ENCODE data around the gene FAM89B.
A peak's percentile ranks its signal among the peaks of the same experiment; 100 is the strongest.

Gene FAM89B

GRCh38 chr11:65599955-65600246, 27.6 kb downstream of the FAM89B start:
- TF ChIP-seq CTCF (conservative IDR thresholded peaks at IDR 0.05; ENCODE audit: low read depth, low read length) = no peak
- no peak for DNase-seq (ENCODE audit: low read depth)
- H3K4me3 ChIP-seq (ENCODE audit: low read length) = no peak overlapping the region

GRCh38 chr11:65604258-65604657, 31.9 kb downstream of the FAM89B start:
- H3K4me3 ChIP-seq (ENCODE audit: low read length) = no peak overlapping the region
- DNase-seq (ENCODE audit: low read depth) = no peak
- TF ChIP-seq CTCF (conservative IDR thresholded peaks at IDR 0.05; ENCODE audit: low read depth, low read length) = no peak

- H3K4me3 ChIP-seq (ENCODE audit: low read length) = peak overlapping the region; percentile 9
- peak; percentile 88 for DNase-seq (ENCODE audit: low read depth)
- TF ChIP-seq CTCF (conservative IDR thresholded peaks at IDR 0.05; ENCODE audit: low read depth, low read length) = no peak
Measured at GRCh38 chr11:65606876-65607613, 34.7 kb downstream of the FAM89B start.

DNA sequence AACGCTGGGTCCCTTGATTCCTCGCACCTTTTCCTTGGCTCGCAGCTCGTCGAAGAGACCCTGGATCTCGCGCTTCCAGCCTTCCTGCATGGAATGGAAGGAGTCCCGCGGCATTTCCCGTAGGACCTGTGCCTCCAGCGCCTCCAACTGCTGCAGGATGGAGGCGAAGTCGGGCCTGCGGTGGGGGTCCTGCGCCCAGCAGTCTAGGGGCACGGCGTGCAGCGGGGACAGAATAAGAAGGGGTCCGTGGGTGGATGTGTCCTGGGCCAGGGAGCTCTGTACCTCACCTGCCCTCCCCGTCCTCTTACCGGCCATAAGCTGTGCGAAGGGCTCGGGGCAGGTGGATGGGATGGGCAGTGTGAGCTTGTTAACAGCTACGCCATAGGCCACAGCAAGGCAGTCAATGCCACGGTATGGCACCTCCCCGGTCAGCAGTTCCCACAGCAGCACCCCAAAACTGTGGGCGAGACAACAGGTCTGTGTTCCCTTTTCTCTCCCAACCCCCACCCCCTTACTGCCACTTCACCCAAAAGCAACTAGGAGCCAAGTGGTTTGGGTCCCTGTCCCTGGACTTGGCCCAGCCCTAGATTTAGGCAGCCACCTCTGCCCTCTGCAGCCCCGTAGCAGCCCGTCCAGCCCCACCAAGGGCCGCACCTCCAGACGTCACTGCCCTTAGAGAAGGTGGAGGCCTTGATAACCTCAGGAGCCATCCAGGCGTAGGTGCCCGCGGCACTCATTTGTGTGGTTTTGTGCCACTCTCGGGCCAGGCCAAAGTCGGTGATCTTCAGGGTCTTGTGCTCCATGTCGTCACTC, 35.5 kb downstream of the FAM89B start:
- peak overlapping the region; percentile 9 for H3K4me3 ChIP-seq (ENCODE audit: low read length)
- no peak for TF ChIP-seq CTCF (conservative IDR thresholded peaks at IDR 0.05; ENCODE audit: low read depth, low read length)
- DNase-seq (ENCODE audit: low read depth) = no peak

DNA sequence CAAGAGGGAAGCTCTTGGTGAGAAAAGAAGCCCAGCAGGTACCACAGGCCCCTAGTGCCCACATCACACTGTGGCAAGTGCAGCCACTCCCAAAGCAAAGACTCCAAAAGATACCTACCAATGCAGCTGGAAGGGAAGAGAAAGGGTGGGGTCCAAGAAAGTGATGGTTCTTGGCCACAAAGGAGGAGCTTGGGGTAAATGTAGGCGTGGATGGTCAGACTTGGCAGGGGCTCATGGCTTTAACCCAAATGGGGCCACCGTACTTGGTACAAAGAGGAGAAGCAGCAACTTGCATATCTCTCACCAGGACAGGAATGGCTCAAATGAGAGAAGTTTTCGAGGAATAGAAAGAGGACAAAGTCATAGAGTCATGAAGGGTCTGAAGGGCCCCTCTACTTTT, 36.9 kb downstream of the FAM89B start:
- no peak for DNase-seq (ENCODE audit: low read depth)
- TF ChIP-seq CTCF (conservative IDR thresholded peaks at IDR 0.05; ENCODE audit: low read depth, low read length) = no peak
- H3K4me3 ChIP-seq (ENCODE audit: low read length) = no peak overlapping the region

- DNase-seq (ENCODE audit: low read depth) = no peak
- TF ChIP-seq CTCF (conservative IDR thresholded peaks at IDR 0.05; ENCODE audit: low read depth, low read length) = no peak
- H3K4me3 ChIP-seq (ENCODE audit: low read length) = no peak overlapping the region
Measured at GRCh38 chr11:65609665-65610064, 37.3 kb downstream of the FAM89B start.

GRCh38 chr11:65610404-65610803, 38.1 kb downstream of the FAM89B start:
- no peak for TF ChIP-seq CTCF (conservative IDR thresholded peaks at IDR 0.05; ENCODE audit: low read depth, low read length)
- H3K4me3 ChIP-seq (ENCODE audit: low read length) = no peak overlapping the region
- DNase-seq (ENCODE audit: low read depth) = no peak
